Measurements from ENCODE around the gene TNRC6A.

The TNRC6A gene

DNA sequence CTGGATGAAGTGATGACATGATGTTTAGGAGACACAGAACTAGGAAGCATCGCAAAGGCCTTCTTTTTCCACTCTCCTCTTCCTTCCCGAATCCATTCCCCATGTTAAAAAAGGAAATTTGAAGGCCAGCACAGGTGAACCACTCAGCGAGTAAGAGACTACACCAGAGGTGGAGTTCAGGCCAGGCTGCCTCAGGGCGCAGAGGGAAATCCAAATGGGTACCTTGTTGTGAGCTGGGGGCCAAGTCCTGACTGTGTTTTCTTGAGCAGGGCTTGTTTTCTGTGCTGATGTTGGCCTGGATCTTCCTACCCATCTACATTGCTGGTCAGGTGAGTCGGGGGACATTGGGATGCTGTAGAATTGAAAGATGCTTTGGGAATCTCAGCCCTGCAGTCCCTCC lies 142.4 kb downstream of the TNRC6A start:
- no peak for FAIRE-seq
- no peak for DNase-seq (ENCODE audit: insufficient read length)

DNA sequence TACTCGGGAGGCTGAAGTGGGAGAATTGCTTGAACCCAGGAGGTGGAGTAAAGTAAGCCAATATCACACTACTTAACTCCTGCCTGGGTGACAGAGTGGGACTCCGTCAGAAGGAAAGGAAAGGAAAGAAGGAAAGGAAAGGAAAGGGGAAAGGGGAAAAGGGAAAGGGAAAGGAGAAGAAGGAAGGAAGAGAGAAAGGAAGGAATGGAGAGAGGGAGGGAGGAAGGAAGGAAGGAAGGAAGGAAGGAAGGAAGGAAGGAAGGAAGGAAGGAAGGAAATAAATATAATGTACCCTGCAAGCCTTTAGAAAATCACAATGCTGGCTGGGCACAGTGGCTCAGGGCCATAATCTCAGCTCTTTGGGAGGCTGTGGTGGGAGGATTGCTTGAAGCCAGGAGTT lies 143.6 kb downstream of the TNRC6A start:
- no peak for FAIRE-seq
- no peak for DNase-seq (ENCODE audit: insufficient read length)
- no peak for TF ChIP-seq POLR2AphosphoS5 (IDR thresholded peaks at IDR 0.05; ENCODE audit: low read depth, low read length)
- TF ChIP-seq TAF1 (IDR thresholded peaks at IDR 0.05; ENCODE audit: borderline replicate concordance, low read depth, low read length): no peak
- TF ChIP-seq POLR2A (IDR thresholded peaks at IDR 0.05; ENCODE audit: low read depth, low read length): no peak

More for the DNA sequence above, 142.4 kb downstream of the TNRC6A start:
- TF ChIP-seq POLR2A (IDR thresholded peaks at IDR 0.05; ENCODE audit: low read depth, low read length) (no peak), TAF1 (IDR thresholded peaks at IDR 0.05; ENCODE audit: borderline replicate concordance, low read depth, low read length) (no peak), POLR2AphosphoS5 (IDR thresholded peaks at IDR 0.05; ENCODE audit: low read depth, low read length) (no peak)

DNA sequence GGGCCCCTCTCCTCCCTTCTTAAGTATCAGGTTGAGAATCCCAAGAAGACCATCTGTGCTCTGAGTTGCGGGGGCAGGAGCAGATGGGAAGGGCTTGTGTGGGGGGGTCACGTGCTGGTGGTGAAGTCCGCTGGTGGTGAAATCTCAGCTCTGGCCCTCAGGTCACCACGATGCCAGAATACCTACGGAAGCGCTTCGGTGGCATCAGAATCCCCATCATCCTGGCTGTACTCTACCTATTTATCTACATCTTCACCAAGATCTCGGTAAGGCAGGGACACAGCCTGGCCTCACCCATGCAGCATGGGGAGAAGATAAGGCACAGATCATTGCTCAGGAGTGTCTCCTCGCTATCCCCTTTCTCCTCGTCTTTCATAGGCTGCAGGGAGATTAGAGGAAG lies 146.0 kb downstream of the TNRC6A start:
- DNase-seq (ENCODE audit: insufficient read length) (no peak), FAIRE-seq (no peak)
- no peak for TF ChIP-seq POLR2A (IDR thresholded peaks at IDR 0.05; ENCODE audit: low read depth, low read length)
- TF ChIP-seq TAF1 (IDR thresholded peaks at IDR 0.05; ENCODE audit: borderline replicate concordance, low read depth, low read length): no peak
- no peak for TF ChIP-seq POLR2AphosphoS5 (IDR thresholded peaks at IDR 0.05; ENCODE audit: low read depth, low read length)
